CD4-positive, alpha-beta T cell (primary cell): ENCODE measurements around the gene MSI2. TPM values are rescaled to one million over a fixed set of nuclear protein-coding genes. Genes with fewer than 3 reads are reported as not detected.

Experiments used
- ATAC-seq: fragments of 200-7000 bp; cut with Tn5 transposase; one replicate; pipeline ENCODE4 v1.10.0; 2022; ENCODE audit warnings: mild to moderate bottlenecking; ENCODE audit not compliant: poor library complexity
- CTCF ChIA-PET: fragments of 350-600 bp; sonication (Branson Sonifier 250); formaldehyde crosslinking; loops from one replicate; lab custom pipeline; 2021; ENCODE audit warnings: antibody characterized with exemption, inconsistent platforms; lab: Charles Lee
- POLR2A ChIA-PET: fragments of 350-600 bp; sonication (Branson Sonifier 250); formaldehyde crosslinking; loops from one replicate; lab custom pipeline; 2021; ENCODE audit warnings: antibody characterized with exemption, inconsistent platforms; lab: Charles Lee
- DNase-seq, 14 experiments: peaks; one replicate each; pipeline ENCODE4 v3.0.0-alpha.2; 2013 to 2020; ENCODE audit warnings: mixed read lengths in 2 of 14
- H3K27ac ChIP-seq, 2 donors: one replicate each; pipeline versions ENCODE4 v1.5.1 to v1.7.0; 2013; ENCODE audit warnings: low read length in 2 of 2, low read depth in 1 of 2, mild to moderate bottlenecking in 1 of 2
- H3K27me3 ChIP-seq, 2 experiments: 1 replicate in 1 of 2; 2 replicates in 1 of 2; pipeline versions ENCODE4 v1.6.1 to v1.7.0; 2013; ENCODE audit warnings: low read length in 2 of 2, control low read depth in 1 of 2, mild to moderate bottlenecking in 1 of 2, moderate library complexity in 1 of 2; ENCODE audit not compliant: insufficient read depth in 2 of 2, control insufficient read depth in 1 of 2
- H3K36me3 ChIP-seq: one replicate; pipeline ENCODE4 v1.6.1; 2013; ENCODE audit warnings: low read length, control low read depth; ENCODE audit not compliant: insufficient read depth
- H3K4me1 ChIP-seq: one replicate; pipeline ENCODE4 v1.6.1; 2013; ENCODE audit warnings: low read length, control low read depth; ENCODE audit not compliant: insufficient read depth
- H3K4me3 ChIP-seq: one replicate; pipeline ENCODE4 v1.5.1; 2013; ENCODE audit warnings: mild to moderate bottlenecking, low read length, moderate library complexity
- H3K9me3 ChIP-seq, 2 experiments: 1 replicate in 1 of 2; 2 replicates in 1 of 2; pipeline versions ENCODE4 v1.6.1 to v1.7.0; 2013; ENCODE audit warnings: low read length in 2 of 2, mild to moderate bottlenecking in 2 of 2, control low read depth in 1 of 2, moderate library complexity in 1 of 2; ENCODE audit not compliant: control insufficient read depth in 1 of 2, insufficient read depth in 1 of 2
- H3K27ac Mint-ChIP-seq: one replicate; pipeline ENCODE4 v1.8.0; 2020; ENCODE audit warnings: mixed read lengths
- H3K27me3 Mint-ChIP-seq: one replicate; pipeline ENCODE4 v1.8.0; 2021; ENCODE audit warnings: mixed read lengths
- H3K36me3 Mint-ChIP-seq: one replicate; pipeline ENCODE4 v1.8.0; 2021; ENCODE audit warnings: low read depth, mixed read lengths
- H3K4me1 Mint-ChIP-seq: one replicate; pipeline ENCODE4 v1.8.0; 2021; ENCODE audit warnings: low read depth, mixed read lengths
- H3K4me3 Mint-ChIP-seq: one replicate; pipeline ENCODE4 v1.8.0; 2020; ENCODE audit warnings: mild to moderate bottlenecking, mixed read lengths
- H3K9me3 Mint-ChIP-seq: one replicate; pipeline ENCODE4 v1.8.0; 2020; ENCODE audit warnings: mixed read lengths
- CTCF ChIP-seq: fragments of 200-600 bp; IDR thresholded peaks from one replicate; pipeline ENCODE4 v1.8.0; 2022; ENCODE audit warnings: antibody characterized with exemption, mild to moderate bottlenecking
- intact Hi-C, 2 experiments: fragments of 100-400 bp; cut with DNase I in 1 of 2; cut with micrococcal nuclease in 1 of 2; formaldehyde crosslinking; loops; one replicate each; pipeline versions ENCODE4 v1.15.1 to v1.9.0; 2023 to 2025; cut with DNase I, micrococcal nuclease
- total RNA-seq, 174 experiments: library from RNA in 2 of 174; stranded (reverse) in 2 of 174; gene quantifications; one replicate each; pipeline ENCODE4 v1.2.3 and lab custom pipeline; 2021 to 2026

Gene MSI2
- total RNA-seq, 2 experiments from 2014 or later, result 129 to 132 TPM

GRCh38 chr17:57326336-57326735, 70.0 kb downstream of the MSI2 start:
- Histone ChIP-seq H3K36me3 (peaks cover 8% of the 10 kb centered on the region), H3K9me3 (no peaks in the 10 kb centered on the region), H3K27me3 (no peaks in the 10 kb centered on the region), H3K4me1 (no peaks in the 10 kb centered on the region), H3K4me3 (no peak overlapping the region), H3K27ac (no peak overlapping the region)
- Mint-ChIP-seq H3K27ac (no peak overlapping the region), H3K36me3 (peaks cover 33% of the 10 kb centered on the region), H3K4me3 (no peak overlapping the region), H3K27me3 (no peaks in the 10 kb centered on the region), H3K9me3 (no peaks in the 10 kb centered on the region), H3K4me1 (peaks cover 28% of the 10 kb centered on the region)
- intact Hi-C loops, result no loop called here
- TF ChIP-seq CTCF, result no peak
- ATAC-seq (no peak), DNase-seq (no peak)
- POLR2A ChIA-PET, result no interaction called here
- CTCF ChIA-PET, result interaction anchor here (1.1 kb wide), 1 partner anchor 83 kb away, joined by 4 read pairs; no protein-coding TSS in a partner anchor

GRCh38 chr17:57326764-57327163, 70.4 kb downstream of the MSI2 start:
- Mint-ChIP-seq H3K36me3 (peaks cover 33% of the 10 kb centered on the region), H3K27me3 (no peaks in the 10 kb centered on the region), H3K4me1 (peaks cover 28% of the 10 kb centered on the region), H3K4me3 (no peak overlapping the region), H3K9me3 (no peaks in the 10 kb centered on the region), H3K27ac (no peak overlapping the region)
- no peak overlapping the region for H3K4me3 ChIP-seq
- TF ChIP-seq CTCF, result no peak
- intact Hi-C loops, result no loop called here
- CTCF ChIA-PET, result no interaction called here
- no peak overlapping the region for H3K27ac ChIP-seq
- H3K36me3 ChIP-seq, result peaks cover 8% of the 10 kb centered on the region
- DNase-seq (no peak), ATAC-seq (no peak)
- POLR2A ChIA-PET, result no interaction called here
- H3K4me1 ChIP-seq, result no peaks in the 10 kb centered on the region
- no peaks in the 10 kb centered on the region for H3K9me3 ChIP-seq
- no peaks in the 10 kb centered on the region for H3K27me3 ChIP-seq

GRCh38 chr17:57327176-57327970, 71.0 kb downstream of the MSI2 start:
- Histone ChIP-seq H3K27me3 (no peaks in the 10 kb centered on the region), H3K4me3 (no peak overlapping the region), H3K36me3 (peaks cover 8% of the 10 kb centered on the region), H3K9me3 (no peaks in the 10 kb centered on the region), H3K27ac (no peak overlapping the region), H3K4me1 (no peaks in the 10 kb centered on the region)
- ChIA-PET CTCF (no interaction called here), POLR2A (no interaction called here)
- DNase-seq, result no peak
- Mint-ChIP-seq H3K4me1 (peaks cover 28% of the 10 kb centered on the region), H3K27ac (no peak overlapping the region), H3K27me3 (no peaks in the 10 kb centered on the region), H3K4me3 (no peak overlapping the region), H3K9me3 (no peaks in the 10 kb centered on the region), H3K36me3 (peaks cover 31% of the 10 kb centered on the region)
- intact Hi-C loops, result no loop called here
- no peak for TF ChIP-seq CTCF
- no peak for ATAC-seq
